ENCODE measurements around the gene ACTR8. TPM values are rescaled to one million over a fixed set of nuclear protein-coding genes. Genes with fewer than 3 reads are reported as not detected.
A peak's percentile ranks its signal among the peaks of the same experiment; 100 is the strongest.

The ACTR8 gene
- total RNA-seq, 1 experiment from 2014 or later = 29.9 TPM

- TF ChIP-seq ZNF219 (CRISPR knock-in tag; IDR thresholded peaks at IDR 0.05; ENCODE audit: borderline replicate concordance) (no peak), SOX15 (CRISPR knock-in tag; IDR thresholded peaks at IDR 0.05) (no peak), FOXK1 (CRISPR knock-in tag; IDR thresholded peaks at IDR 0.05) (peak; percentile 87), STAT6 (CRISPR knock-in tag; conservative IDR thresholded peaks at IDR 0.05; ENCODE audit: low read depth) (peak; percentile 81; the same call in 1 of the 2 replicates), FOXP4 (CRISPR knock-in tag; IDR thresholded peaks at IDR 0.05) (peak; percentile 93), GABPB1 (CRISPR knock-in tag; IDR thresholded peaks at IDR 0.05) (no peak; the same call in 1 of the 2 replicates), ZNF263 (CRISPR knock-in tag; IDR thresholded peaks at IDR 0.05; ENCODE audit: low read depth) (peak; percentile 64; the same call in 1 of the 2 replicates), ETV6 (CRISPR knock-in tag; IDR thresholded peaks at IDR 0.05) (peak; percentile 98), USF1 (CRISPR knock-in tag; IDR thresholded peaks at IDR 0.05) (peak; percentile 66; the same call in 1 of the 2 replicates), ZNF396 (CRISPR knock-in tag; IDR thresholded peaks at IDR 0.05; ENCODE audit: borderline replicate concordance) (no peak), USF2 (CRISPR knock-in tag; IDR thresholded peaks at IDR 0.05) (peak; percentile 55), ELF4 (CRISPR knock-in tag; IDR thresholded peaks at IDR 0.05; ENCODE audit: low read depth) (peak; percentile 89; the same call in 1 of the 2 replicates), PRDM15 (CRISPR knock-in tag; IDR thresholded peaks at IDR 0.05) (peak; percentile 46), ESRRA (CRISPR knock-in tag; IDR thresholded peaks at IDR 0.05; ENCODE audit: borderline replicate concordance) (peak; percentile 57; the same call in 1 of the 2 replicates), TEAD1 (CRISPR knock-in tag; IDR thresholded peaks at IDR 0.05) (0 out of 2 replicates have a peak, but pooled peaks have one; percentile 85)
Observed at GRCh38 chr3:53846134-53846850, 35.7 kb downstream of the ACTR8 start, which contains the start of the genes CHDH and IL17RB (continued).

- Mint-ChIP-seq H3K27ac (no peak overlapping the region), H3K36me3 (no peaks in the 10 kb centered on the region; the same call in 1 of the 2 replicates), H3K4me1 (peaks cover 40% of the 10 kb centered on the region), H3K9me3 (no peaks in the 10 kb centered on the region), H3K27me3 (ENCODE audit: low read depth) (peaks cover 18% of the 10 kb centered on the region), H3K4me3 (peak overlapping the region; percentile 68)
- ATAC-seq (peak; percentile 14), DNase-seq (ENCODE audit: low spot score) (no peak)
- ChIA-PET CTCF (interaction anchor here (0.8 to 1.3 kb wide), 6 partner anchors 10 to 142 kb away, joined by 3 to 4 read pairs (median 3); partner anchors contain the start of gene SELENOK), POLR2A (interaction anchor here (0.7 kb wide), 1 partner anchor 11 kb away, joined by 3 read pairs; no protein-coding TSS in a partner anchor)
- TF ChIP-seq HMGXB4 (CRISPR knock-in tag; IDR thresholded peaks at IDR 0.05) (0 out of 2 replicates have a peak, but pooled peaks have one; percentile 23), USF2 (CRISPR knock-in tag; IDR thresholded peaks at IDR 0.05) (no peak)
Observed at GRCh38 chr3:53845881-53846133, 36.1 kb downstream of the ACTR8 start.

All from WTC11 (cell line).